Gastrocnemius medialis (tissue), 4 donors: ENCODE results near the gene DDX1. TPM values are rescaled to one million over a fixed set of nuclear protein-coding genes. Genes with fewer than 3 reads are reported as not detected.

Source experiments
- ATAC-seq, 2 donors: fragments of 150-250 bp; one replicate each; pipeline ENCODE4 v1.9.1; 2016
- DNase-seq, 2 donors: peaks; one replicate each; pipeline ENCODE4 v3.0.0-alpha.2; 2019
- H3K27ac ChIP-seq, 4 donors: fragments of 200-600 bp; sonication (generic); 1 replicate in 1 of 4; 2 replicates in 3 of 4; pipeline ENCODE4 v1.5.1; 2016 to 2018; ENCODE audit warnings: mild to moderate bottlenecking in 2 of 4, moderate library complexity in 1 of 4
- H3K27me3 ChIP-seq, 3 donors: fragments of 200-600 bp; sonication (generic) in 2 of 3; 1 replicate in 1 of 3; 2 replicates in 2 of 3; pipeline versions ENCODE4 v1.5.1 to v1.6.0; 2016 to 2019; ENCODE audit warnings: mild to moderate bottlenecking in 1 of 3, moderate library complexity in 1 of 3
- H3K36me3 ChIP-seq, 2 donors: fragments of 200-600 bp; sonication (generic) in 1 of 2; one replicate each; pipeline ENCODE4 v1.5.1; 2017 to 2018
- H3K4me1 ChIP-seq, 2 donors: fragments of 200-600 bp; sonication (generic) in 1 of 2; one replicate each; pipeline ENCODE4 v1.5.1; 2016 to 2017; ENCODE audit warnings: mild to moderate bottlenecking in 2 of 2
- H3K4me3 ChIP-seq, 4 donors: fragments of 200-600 bp; sonication (generic) in 3 of 4; 1 replicate in 1 of 4; 2 replicates in 3 of 4; pipeline ENCODE4 v1.5.1; 2016 to 2019; ENCODE audit warnings: mild to moderate bottlenecking in 2 of 4
- H3K9me3 ChIP-seq, 3 donors: fragments of 200-600 bp; sonication (generic) in 2 of 3; 1 replicate in 1 of 3; 2 replicates in 2 of 3; pipeline ENCODE4 v1.5.1; 2016 to 2019
- POLR2A ChIP-seq, 2 donors: fragments of 450-650 bp; IDR thresholded peaks; one replicate each; pipeline ENCODE4 v1.6.1; 2017; ENCODE audit warnings: antibody characterized with exemption in 2 of 2, mild to moderate bottlenecking in 2 of 2, moderate library complexity in 2 of 2
- in situ Hi-C, 4 donors: fragments of 200-750 bp; cut with MboI; loops; one replicate each; pipeline versions ENCODE4 v1.15.0 to v1.8.0; 2017; ENCODE audit warnings: low sequenced_read_pairs in 4 of 4
- intact Hi-C: fragments of 100-400 bp; cut with DNase I; formaldehyde crosslinking; loops from one replicate; pipeline ENCODE4 v1.15.1; 2023; ENCODE audit warnings: low total_unique reads
- total RNA-seq, 4 donors: library from RNA; depleted of rRNA; stranded (reverse); fragments of >200 nt; gene quantifications; one replicate each; pipeline versions ENCODE4 v1.1.0 to v1.2.3, GENCODE V29; 2016
- TF ChIP-seq, protein P1 (sequence below), 5 experiments: fragments of 450-650 bp in 3 of 5; fragments of 200-600 bp in 2 of 5; sonication (generic) in 2 of 5; IDR thresholded peaks in 4 of 5; conservative IDR thresholded peaks in 1 of 5; 1 replicate in 4 of 5; 2 replicates in 1 of 5; pipeline ENCODE4 v1.5.1; 2016 to 2019; ENCODE audit warnings: antibody characterized with exemption in 5 of 5, mild to moderate bottlenecking in 3 of 5, moderate library complexity in 3 of 5

Gene DDX1
- total RNA-seq, 4 donors from 2014 or later, result 72.8 to 108 (median 88.6) TPM

DNA sequence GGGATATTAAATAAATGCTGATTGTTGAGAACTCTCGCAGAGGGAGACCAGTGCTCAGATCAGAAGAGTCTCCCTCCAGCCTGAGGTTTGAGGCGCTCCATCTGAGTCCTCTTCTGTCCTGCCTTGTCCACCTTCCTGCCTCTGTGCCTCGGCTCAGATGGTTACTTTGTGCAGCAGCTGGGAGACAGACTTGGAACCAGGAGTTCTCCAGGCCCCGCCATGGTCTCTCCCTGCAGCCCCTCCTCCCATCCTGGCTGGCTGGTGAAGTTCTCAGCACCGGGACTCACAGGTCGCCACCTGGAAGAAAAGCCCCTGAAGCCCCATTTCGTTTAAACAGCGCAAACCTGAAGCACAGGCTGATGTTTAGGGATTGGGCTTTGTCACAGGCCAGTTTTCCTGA is 60.6 kb downstream of the DDX1 start:
- DNase-seq (no peak), ATAC-seq (no peak)
- H3K36me3 ChIP-seq, result no peaks in the 10 kb centered on the region
- no peak overlapping the region for H3K27ac ChIP-seq
- H3K4me3 ChIP-seq, result no peak overlapping the region
- no peaks in the 10 kb centered on the region for H3K9me3 ChIP-seq
- H3K27me3 ChIP-seq, result no peaks in the 10 kb centered on the region
- TF ChIP-seq, protein P1, sequence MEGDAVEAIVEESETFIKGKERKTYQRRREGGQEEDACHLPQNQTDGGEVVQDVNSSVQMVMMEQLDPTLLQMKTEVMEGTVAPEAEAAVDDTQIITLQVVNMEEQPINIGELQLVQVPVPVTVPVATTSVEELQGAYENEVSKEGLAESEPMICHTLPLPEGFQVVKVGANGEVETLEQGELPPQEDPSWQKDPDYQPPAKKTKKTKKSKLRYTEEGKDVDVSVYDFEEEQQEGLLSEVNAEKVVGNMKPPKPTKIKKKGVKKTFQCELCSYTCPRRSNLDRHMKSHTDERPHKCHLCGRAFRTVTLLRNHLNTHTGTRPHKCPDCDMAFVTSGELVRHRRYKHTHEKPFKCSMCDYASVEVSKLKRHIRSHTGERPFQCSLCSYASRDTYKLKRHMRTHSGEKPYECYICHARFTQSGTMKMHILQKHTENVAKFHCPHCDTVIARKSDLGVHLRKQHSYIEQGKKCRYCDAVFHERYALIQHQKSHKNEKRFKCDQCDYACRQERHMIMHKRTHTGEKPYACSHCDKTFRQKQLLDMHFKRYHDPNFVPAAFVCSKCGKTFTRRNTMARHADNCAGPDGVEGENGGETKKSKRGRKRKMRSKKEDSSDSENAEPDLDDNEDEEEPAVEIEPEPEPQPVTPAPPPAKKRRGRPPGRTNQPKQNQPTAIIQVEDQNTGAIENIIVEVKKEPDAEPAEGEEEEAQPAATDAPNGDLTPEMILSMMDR (IDR thresholded peaks at IDR 0.05 in 4 of 5, conservative IDR thresholded peaks at IDR 0.05 in 1 of 5), result no peak
- no peak for TF ChIP-seq POLR2A (IDR thresholded peaks at IDR 0.05)
- intact Hi-C loops, result no loop called here
- in situ Hi-C loops, result no loop called here
- no peaks in the 10 kb centered on the region for H3K4me1 ChIP-seq

DNA sequence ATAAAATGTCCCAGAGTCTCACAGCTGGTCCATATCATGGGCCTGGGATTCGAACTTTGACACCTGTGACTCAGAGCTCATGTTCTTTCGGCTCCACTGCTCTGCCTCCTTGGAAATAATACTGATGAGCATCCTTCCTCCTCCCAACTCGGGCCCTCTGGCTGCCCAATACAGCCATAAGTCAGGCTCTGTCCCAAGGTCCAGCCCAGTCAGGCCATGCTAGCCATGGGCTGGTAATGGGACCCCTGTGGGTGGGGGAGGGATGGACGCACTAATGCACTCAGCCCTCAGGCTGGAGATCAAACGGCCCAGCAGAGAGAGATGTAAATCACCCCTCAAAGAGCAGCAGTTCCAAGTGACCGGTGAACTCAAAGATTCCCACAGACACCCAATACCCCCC is 61.1 kb downstream of the DDX1 start:
- in situ Hi-C loops, result no loop called here
- Histone ChIP-seq H3K4me3 (no peak overlapping the region), H3K9me3 (no peaks in the 10 kb centered on the region), H3K36me3 (no peaks in the 10 kb centered on the region), H3K27me3 (no peaks in the 10 kb centered on the region), H3K4me1 (no peaks in the 10 kb centered on the region), H3K27ac (no peak overlapping the region)
- DNase-seq (no peak), ATAC-seq (no peak)
- TF ChIP-seq, protein P1 (IDR thresholded peaks at IDR 0.05 in 4 of 5, conservative IDR thresholded peaks at IDR 0.05 in 1 of 5), result no peak
- no peak for TF ChIP-seq POLR2A (IDR thresholded peaks at IDR 0.05)
- intact Hi-C loops, result no loop called here

DNA sequence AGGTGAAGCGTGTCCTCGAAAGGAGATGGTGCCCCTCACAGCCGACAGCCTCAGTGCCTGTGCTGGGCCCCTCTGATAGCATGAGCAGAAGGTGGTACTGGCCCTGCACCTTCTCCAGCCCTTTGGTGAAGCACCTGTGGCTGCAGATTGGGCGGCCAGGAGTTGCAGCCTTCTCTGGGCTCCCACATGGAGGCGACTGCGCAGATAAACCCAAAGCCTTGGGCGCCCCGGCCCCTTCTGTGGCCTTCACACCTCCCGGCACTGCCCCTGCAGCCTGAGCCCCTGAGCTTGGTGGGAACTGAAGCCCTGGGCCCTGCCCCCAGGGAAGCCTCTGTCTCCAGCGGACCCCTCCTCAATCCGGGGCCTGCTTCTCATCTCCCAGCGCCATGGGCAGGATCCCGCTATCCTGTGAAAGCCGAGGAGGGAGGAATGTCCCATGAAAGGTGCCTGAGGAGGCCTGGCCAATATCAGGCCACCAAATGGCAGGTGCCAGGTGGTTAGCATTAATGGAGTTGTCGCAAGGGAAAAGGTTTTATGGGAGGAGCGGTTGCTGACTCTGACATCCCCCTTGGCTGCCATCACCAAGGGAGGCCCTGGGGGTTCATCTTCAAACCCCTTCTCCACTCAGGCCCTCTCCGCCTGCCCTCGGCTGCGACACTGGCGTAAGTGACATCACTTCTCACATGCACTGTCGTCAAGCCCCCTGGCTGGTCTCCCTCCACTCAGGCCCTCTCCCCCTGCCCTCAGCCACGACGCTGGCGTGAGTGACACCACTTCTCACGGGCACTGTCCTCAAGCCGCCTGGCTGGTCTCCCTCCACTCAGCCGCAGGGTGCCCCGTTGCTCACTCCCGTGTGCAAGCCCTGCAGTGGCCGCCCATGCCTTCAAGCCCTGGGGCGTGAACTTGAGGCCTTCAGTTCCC is 62.4 kb downstream of the DDX1 start:
- no peaks in the 10 kb centered on the region for H3K36me3 ChIP-seq
- no peak overlapping the region for H3K27ac ChIP-seq
- no peaks in the 10 kb centered on the region for H3K4me1 ChIP-seq
- no peak overlapping the region for H3K4me3 ChIP-seq
- no peak for ATAC-seq
- no peak for DNase-seq
- H3K27me3 ChIP-seq, result no peaks in the 10 kb centered on the region
- H3K9me3 ChIP-seq, result no peaks in the 10 kb centered on the region
- intact Hi-C loops, result no loop called here
- TF ChIP-seq, protein P1 (IDR thresholded peaks at IDR 0.05 in 4 of 5, conservative IDR thresholded peaks at IDR 0.05 in 1 of 5), result no peak
- TF ChIP-seq POLR2A (IDR thresholded peaks at IDR 0.05), result no peak
- in situ Hi-C loops, result no loop called here

DNA sequence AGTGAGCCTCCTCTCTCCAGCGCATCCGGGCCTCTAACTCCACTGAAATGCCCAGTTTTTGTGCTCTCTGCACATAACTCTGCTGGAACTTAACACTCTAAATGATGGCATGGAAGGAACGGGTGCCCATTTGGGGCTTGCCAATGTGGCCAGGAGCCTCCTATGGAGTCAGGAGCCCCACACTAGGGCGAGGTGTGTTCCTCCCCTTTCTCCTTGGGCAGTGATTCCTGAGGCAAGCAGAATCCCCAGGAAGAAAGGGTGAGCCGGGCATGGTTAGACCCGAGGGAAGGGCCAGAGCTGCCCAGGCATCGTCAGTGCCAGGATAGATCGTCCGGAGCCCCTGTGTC is 63.0 kb downstream of the DDX1 start:
- intact Hi-C loops, result no loop called here
- no peaks in the 10 kb centered on the region for H3K9me3 ChIP-seq
- H3K36me3 ChIP-seq, result no peaks in the 10 kb centered on the region
- H3K4me1 ChIP-seq, result no peaks in the 10 kb centered on the region
- ATAC-seq (no peak), DNase-seq (no peak)
- in situ Hi-C loops, result no loop called here
- no peak overlapping the region for H3K27ac ChIP-seq
- TF ChIP-seq, protein P1 (IDR thresholded peaks at IDR 0.05 in 4 of 5, conservative IDR thresholded peaks at IDR 0.05 in 1 of 5), result no peak
- TF ChIP-seq POLR2A (IDR thresholded peaks at IDR 0.05), result no peak
- H3K27me3 ChIP-seq, result no peaks in the 10 kb centered on the region
- H3K4me3 ChIP-seq, result no peak overlapping the region
